Mesenteric fat pad (tissue), 1 donor: ENCODE data around the gene VAMP4. TPM values are rescaled to one million over a fixed set of nuclear protein-coding genes. Genes with fewer than 3 reads are reported as not detected.

ENCODE experiments used
- DNase-seq: peaks from one replicate; pipeline ENCODE4 v3.0.0-alpha.2; 2020; ENCODE audit warnings: low spot score
- total RNA-seq: library from RNA; stranded (reverse); fragmentation: NEBNext Ultra II Directional; extraction: Animal tissue kit (Norgen Biotek cat#: 25700); gene quantifications from one replicate; pipeline ENCODE4 v1.2.1, GENCODE V29; 2021
- donor health status: DM: yes; HTN: yes; CAD: no.

The VAMP4 gene
- total RNA-seq, 1 donor from 2014 or later: 15.8 TPM

GRCh38 chr1:171653796-171654195 lies 88.1 kb downstream of the VAMP4 start:
- no peak for DNase-seq

GRCh38 chr1:171652234-171652822 lies 89.5 kb downstream of the VAMP4 start, which contains the start of gene MYOC:
TSS of gene MYOC (minus strand) at chr1:171652688. CDS start at chr1:171652611, 77 bp downstream.
- DNase-seq: no peak

Other genes with a start within 250 kb of the VAMP4 start
- gene MYOCOS, start 119.8 kb downstream of the VAMP4 start, total RNA-seq: not detected
- gene MYOC, start 89.4 kb downstream of the VAMP4 start, total RNA-seq: 6.3 TPM
- 22.1 TPM for gene METTL13, start 39.6 kb upstream of the VAMP4 start, total RNA-seq
- 5.1 TPM for gene DNM3, start 99.4 kb upstream of the VAMP4 start, total RNA-seq